NCI-H146 (cell line): ENCODE measurements around the gene TOMM34.

Experiments used
- DNase-seq: peaks from one replicate; lab custom pipeline; 2025; lab: John Stamatoyannopoulos, UW

Gene TOMM34

GRCh38 chr20:44930517-44931168, 29.6 kb downstream of the TOMM34 start:
- no peak for DNase-seq

- no peak for DNase-seq
Measured at GRCh38 chr20:44928595-44928994, 31.6 kb downstream of the TOMM34 start.

GRCh38 chr20:44924541-44924940, 35.7 kb downstream of the TOMM34 start:
- no peak for DNase-seq

- no peak for DNase-seq
Measured at GRCh38 chr20:44921447-44921846, 38.8 kb downstream of the TOMM34 start.

GRCh38 chr20:44918761-44919160, 41.4 kb downstream of the TOMM34 start:
- no peak for DNase-seq

- DNase-seq = no peak
Measured at GRCh38 chr20:44918342-44918741, 41.9 kb downstream of the TOMM34 start.

GRCh38 chr20:44917399-44917798, 42.8 kb downstream of the TOMM34 start:
- DNase-seq = no peak

- DNase-seq = peak; percentile 77
Measured at GRCh38 chr20:44916586-44916985, 43.6 kb downstream of the TOMM34 start.

- DNase-seq = no peak
Measured at GRCh38 chr20:44914924-44915323, 45.3 kb downstream of the TOMM34 start.

GRCh38 chr20:44912189-44912588, 48.0 kb downstream of the TOMM34 start:
- no peak for DNase-seq

- peak; percentile 49 for DNase-seq
Measured at GRCh38 chr20:44911264-44911921, 48.8 kb downstream of the TOMM34 start.

GRCh38 chr20:44910690-44911262, 49.4 kb downstream of the TOMM34 start:
- DNase-seq = peak; percentile 37

GRCh38 chr20:44909872-44910689, 50.1 kb downstream of the TOMM34 start, which contains the start of gene PABPC1L:
TSS of gene PABPC1L (plus strand) at chr20:44910060. CDS start at chr20:44910144, 84 bp downstream.
- peak; percentile 89 for DNase-seq

- DNase-seq = no peak
Measured at GRCh38 chr20:44908987-44909871, 51.0 kb downstream of the TOMM34 start.

GRCh38 chr20:44904377-44904776, 55.8 kb downstream of the TOMM34 start:
- DNase-seq = no peak

GRCh38 chr20:44901974-44902373, 58.2 kb downstream of the TOMM34 start:
- DNase-seq = no peak

GRCh38 chr20:44900231-44900854, 59.9 kb downstream of the TOMM34 start:
- no peak for DNase-seq

- DNase-seq = no peak
Measured at GRCh38 chr20:44897133-44897532, 63.1 kb downstream of the TOMM34 start.

GRCh38 chr20:44896583-44896982, 63.6 kb downstream of the TOMM34 start:
- DNase-seq = no peak

- no peak for DNase-seq
Measured at GRCh38 chr20:44894959-44895358, 65.2 kb downstream of the TOMM34 start.
